Cardiac muscle cell (in vitro differentiated cells and primary cell): Measurements from ENCODE around the gene GPR84. TPM values are rescaled to one million over a fixed set of nuclear protein-coding genes. Genes with fewer than 3 reads are reported as not detected.

Experiments
- DNase-seq, 2 donors: peaks; one replicate each; pipeline versions ENCODE4 v3.0.0 to v3.0.0-alpha.2; 2010 to 2017; ENCODE audit warnings: low read depth in 1 of 2, low spot score in 1 of 2
- H3K27ac ChIP-seq: fragments of 200-600 bp; sonication (generic); 2 replicates; pipeline ENCODE4 v1.5.1; 2016
- H3K27me3 ChIP-seq: fragments of 200-600 bp; sonication (generic); 2 replicates; pipeline ENCODE4 v1.6.0; 2016; ENCODE audit warnings: control low read depth
- H3K36me3 ChIP-seq: fragments of 200-600 bp; sonication (generic); 2 replicates; pipeline ENCODE4 v1.5.1; 2016; ENCODE audit warnings: control low read depth
- H3K4me1 ChIP-seq: fragments of 200-600 bp; sonication (generic); 2 replicates; pipeline ENCODE4 v1.8.1; 2017; ENCODE audit warnings: low read depth, mild to moderate bottlenecking, mixed run types
- H3K4me3 ChIP-seq: fragments of 200-600 bp; sonication (generic); 2 replicates; pipeline ENCODE4 v1.5.1; 2016; ENCODE audit warnings: mild to moderate bottlenecking
- H3K9me3 ChIP-seq: fragments of 200-600 bp; sonication (generic); 2 replicates; pipeline ENCODE4 v1.5.1; 2017; ENCODE audit warnings: low read depth, mild to moderate bottlenecking, control low read depth
- CTCF ChIP-seq: IDR thresholded peaks from 2 replicates; pipeline ENCODE4 v1.5.1; 2012; ENCODE audit warnings: low read depth, mild to moderate bottlenecking, low read length
- polyA plus RNA-seq: library from polyadenylated mRNA; unstranded; fragments of >200 nt; fragmentation: Nextera tagmentation; extraction: Ambion mirVana; gene quantifications from 2 replicates; pipeline ENCODE4 v1.2.1, GENCODE V29; 2016
- total RNA-seq: library from RNA; depleted of rRNA; stranded (reverse); fragments of >200 nt; gene quantifications from 2 replicates; pipeline ENCODE4 v1.2.3, GENCODE V29; 2016

The GPR84 gene
- total and polyA plus RNA-seq, 2 experiments from 2014 or later = 0.09 TPM; not detected in 1

GRCh38 chr12:54358945-54359761 is 5.1 kb downstream of the GPR84 start:
- H3K36me3 ChIP-seq = no peaks in the 10 kb centered on the region

GRCh38 chr12:54358191-54358944 is 5.9 kb downstream of the GPR84 start:
- Histone ChIP-seq H3K27ac (peak overlapping the region; percentile 79), H3K27me3 (no peaks in the 10 kb centered on the region), H3K4me3 (peak overlapping the region; percentile 46), H3K4me1 (peaks cover 52% of the 10 kb centered on the region), H3K9me3 (no peaks in the 10 kb centered on the region), H3K36me3 (no peaks in the 10 kb centered on the region)
- no peak for DNase-seq
- TF ChIP-seq CTCF = no peak

More at GRCh38 chr12:54358945-54359761, 5.1 kb downstream of the GPR84 start:
- Histone ChIP-seq H3K9me3 (no peaks in the 10 kb centered on the region), H3K4me3 (peak overlapping the region; percentile 46), H3K27me3 (no peaks in the 10 kb centered on the region), H3K4me1 (peaks cover 47% of the 10 kb centered on the region), H3K27ac (peak overlapping the region; percentile 81)
- no peak for TF ChIP-seq CTCF
- DNase-seq = peak; percentile 99 to 100

GRCh38 chr12:54357506-54358190 is 6.6 kb downstream of the GPR84 start:
- H3K27me3 ChIP-seq = no peaks in the 10 kb centered on the region
- no peak for TF ChIP-seq CTCF
- peak overlapping the region; percentile 79 for H3K27ac ChIP-seq
- no peak for DNase-seq
- H3K4me1 ChIP-seq = peaks cover 59% of the 10 kb centered on the region
- H3K36me3 ChIP-seq = no peaks in the 10 kb centered on the region
- H3K4me3 ChIP-seq = peak overlapping the region; percentile 46
- H3K9me3 ChIP-seq = no peaks in the 10 kb centered on the region

GRCh38 chr12:54356951-54357356 is 7.3 kb downstream of the GPR84 start:
- H3K9me3 ChIP-seq = no peaks in the 10 kb centered on the region
- no peak for DNase-seq
- no peak overlapping the region for H3K4me3 ChIP-seq
- peak overlapping the region; percentile 70 for H3K27ac ChIP-seq
- no peaks in the 10 kb centered on the region for H3K27me3 ChIP-seq
- no peaks in the 10 kb centered on the region for H3K36me3 ChIP-seq
- no peak for TF ChIP-seq CTCF
- peaks cover 65% of the 10 kb centered on the region for H3K4me1 ChIP-seq

- H3K27me3 ChIP-seq = no peaks in the 10 kb centered on the region
- H3K4me3 ChIP-seq = no peak overlapping the region
- no peak for TF ChIP-seq CTCF
- H3K27ac ChIP-seq = peak overlapping the region; percentile 70
- no peak for DNase-seq
- H3K36me3 ChIP-seq = no peaks in the 10 kb centered on the region
- H3K9me3 ChIP-seq = no peaks in the 10 kb centered on the region
- peaks cover 68% of the 10 kb centered on the region for H3K4me1 ChIP-seq
Measured at GRCh38 chr12:54356228-54356627, 8.1 kb downstream of the GPR84 start.
